ENCODE data around the gene LDLRAD4. TPM values are rescaled to one million over a fixed set of nuclear protein-coding genes. Genes with fewer than 3 reads are reported as not detected.

The LDLRAD4 gene
- total and polyA plus RNA-seq, 2 experiments from 2014 or later, result 0.73 to 1.9 TPM

DNA sequence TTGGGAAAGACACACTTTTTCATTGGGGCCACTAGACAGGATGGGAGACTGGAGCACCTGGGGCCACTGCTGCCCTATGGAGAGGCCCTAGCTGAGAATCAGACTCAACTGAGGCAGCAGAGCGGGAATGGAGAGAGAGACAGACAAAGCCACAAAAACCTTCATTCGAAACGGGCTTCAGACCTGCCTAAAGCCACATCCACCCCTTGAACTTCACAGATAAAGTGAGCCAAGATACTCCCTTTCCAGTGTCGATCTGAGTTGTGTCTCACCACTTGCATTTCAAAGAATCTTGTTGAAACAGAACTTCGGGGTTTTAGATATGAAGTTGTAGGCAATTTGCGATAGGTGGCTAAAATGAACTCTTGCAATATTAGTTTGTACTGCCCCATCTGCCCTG lies 11.3 kb upstream of the LDLRAD4 start:
- no peaks in the 10 kb centered on the region for H3K79me2 ChIP-seq (replicated peaks; ENCODE audit: insufficient read depth)
- no peaks in the 10 kb centered on the region for H4K20me1 ChIP-seq (replicated peaks; ENCODE audit: insufficient read depth)
- Mint-ChIP-seq H3K4me3 (no peak overlapping the region), H3K4me1 (no peaks in the 10 kb centered on the region), H3K27ac (no peak overlapping the region), H3K36me3 (ENCODE audit: low read depth) (no peaks in the 10 kb centered on the region), H3K27me3 (ENCODE audit: insufficient read depth, low read depth, poor library complexity) (peaks cover 5% of the 10 kb centered on the region), H3K9me3 (no peaks in the 10 kb centered on the region)
- no peak overlapping the region for H3K27ac ChIP-seq (ENCODE audit: low read depth)
- no peaks in the 10 kb centered on the region for H3F3A ChIP-seq (replicated peaks; ENCODE audit: low read depth)
- no peak overlapping the region for H3K4me2 ChIP-seq
- H3K27me3 ChIP-seq (ENCODE audit: insufficient read depth), result no peaks in the 10 kb centered on the region
- no peak overlapping the region for H3K4me3 ChIP-seq
- H3K36me3 ChIP-seq (ENCODE audit: insufficient read depth), result no peaks in the 10 kb centered on the region
- no peak overlapping the region for H2AFZ ChIP-seq
- no peaks in the 10 kb centered on the region for H3K9me2 ChIP-seq (ENCODE audit: insufficient read depth)
- ATAC-seq (no peak), DNase-seq (ENCODE audit: low spot score) (no peak)
- TF ChIP-seq, protein P1, sequence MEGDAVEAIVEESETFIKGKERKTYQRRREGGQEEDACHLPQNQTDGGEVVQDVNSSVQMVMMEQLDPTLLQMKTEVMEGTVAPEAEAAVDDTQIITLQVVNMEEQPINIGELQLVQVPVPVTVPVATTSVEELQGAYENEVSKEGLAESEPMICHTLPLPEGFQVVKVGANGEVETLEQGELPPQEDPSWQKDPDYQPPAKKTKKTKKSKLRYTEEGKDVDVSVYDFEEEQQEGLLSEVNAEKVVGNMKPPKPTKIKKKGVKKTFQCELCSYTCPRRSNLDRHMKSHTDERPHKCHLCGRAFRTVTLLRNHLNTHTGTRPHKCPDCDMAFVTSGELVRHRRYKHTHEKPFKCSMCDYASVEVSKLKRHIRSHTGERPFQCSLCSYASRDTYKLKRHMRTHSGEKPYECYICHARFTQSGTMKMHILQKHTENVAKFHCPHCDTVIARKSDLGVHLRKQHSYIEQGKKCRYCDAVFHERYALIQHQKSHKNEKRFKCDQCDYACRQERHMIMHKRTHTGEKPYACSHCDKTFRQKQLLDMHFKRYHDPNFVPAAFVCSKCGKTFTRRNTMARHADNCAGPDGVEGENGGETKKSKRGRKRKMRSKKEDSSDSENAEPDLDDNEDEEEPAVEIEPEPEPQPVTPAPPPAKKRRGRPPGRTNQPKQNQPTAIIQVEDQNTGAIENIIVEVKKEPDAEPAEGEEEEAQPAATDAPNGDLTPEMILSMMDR (conservative IDR thresholded peaks at IDR 0.05; ENCODE audit: low read depth in 2 of 2), result no peak
- TF ChIP-seq ZNF331 (CRISPR knock-in tag; IDR thresholded peaks at IDR 0.05; ENCODE audit: low read depth), result no peak
- TF ChIP-seq EZH2phosphoT487 (IDR thresholded peaks at IDR 0.05; ENCODE audit: unreplicated experiment), result no peak
- no peak for TF ChIP-seq CREB1 (CRISPR knock-in tag; IDR thresholded peaks at IDR 0.05; ENCODE audit: low read depth)
- no peak for TF ChIP-seq ZNF462 (CRISPR knock-in tag; IDR thresholded peaks at IDR 0.05)
- TF ChIP-seq ETS1 (IDR thresholded peaks at IDR 0.05), result no peak
- no peak for TF ChIP-seq STAT1 (IDR thresholded peaks at IDR 0.05; ENCODE audit: unreplicated experiment)
- no peak for TF ChIP-seq ZNF114 (CRISPR knock-in tag; IDR thresholded peaks at IDR 0.05)
- TF ChIP-seq POLR2AphosphoS5 (IDR thresholded peaks at IDR 0.05; ENCODE audit: low read depth), result no peak
- H3K4me1 ChIP-seq (ENCODE audit: insufficient read depth), result no peaks in the 10 kb centered on the region

All from GM23338 (cell line).